AG09319 (cell line): ENCODE measurements around the gene HOXB3.

Source experiments
- DNase-seq: peaks from one replicate; pipeline ENCODE4 v3.0.0-alpha.2; 2010; ENCODE audit warnings: low read depth; ENCODE audit errors: extremely low read depth
- CTCF ChIP-seq: IDR thresholded peaks from 2 replicates; pipeline ENCODE4 v1.5.1; 2011; ENCODE audit warnings: low read depth, mild to moderate bottlenecking, inconsistent platforms, low read length, moderate library complexity

The HOXB3 gene

GRCh38 chr17:48583708-48584222 is 6.3 kb downstream of the HOXB3 start:
- no peak for DNase-seq
- TF ChIP-seq CTCF, result no peak

- TF ChIP-seq CTCF, result no peak
Measured at GRCh38 chr17:48582750-48583069, 7.3 kb downstream of the HOXB3 start.

GRCh38 chr17:48579760-48580554 is 10.1 kb downstream of the HOXB3 start:
- DNase-seq, result no peak
- no peak for TF ChIP-seq CTCF

More at GRCh38 chr17:48582750-48583069, 7.3 kb downstream of the HOXB3 start:
- DNase-seq, result no peak

GRCh38 chr17:48579471-48579759 is 10.6 kb downstream of the HOXB3 start:
- TF ChIP-seq CTCF, result no peak
- no peak for DNase-seq

GRCh38 chr17:48578616-48579470 is 11.2 kb downstream of the HOXB3 start:
- DNase-seq, result no peak
- no peak for TF ChIP-seq CTCF

GRCh38 chr17:48577946-48578615 is 12.0 kb downstream of the HOXB3 start, which contains the start of gene HOXB4:
Gene HOXB4 (minus strand): TSS chr17:48578350. CDS start chr17:48578319, 31 bp downstream.
- DNase-seq, result no peak
- no peak for TF ChIP-seq CTCF
